Renal pelvis (tissue), 3 donors: ENCODE data around the gene CCNJ. TPM values are rescaled to one million over a fixed set of nuclear protein-coding genes. Genes with fewer than 3 reads are reported as not detected.

Experiments used
- polyA plus RNA-seq, 3 donors: library from polyadenylated mRNA; unstranded; fragments of 120-200 nt; gene quantifications; one replicate each; pipeline ENCODE4 v1.2.1, GENCODE V29; 2013; ENCODE audit not compliant: insufficient read length in 3 of 3

Gene CCNJ
- polyA plus RNA-seq, 3 donors = 14.0 to 18.3 (median 18.2) TPM

Other genes with a start within 250 kb of the CCNJ start
- gene CC2D2B, start 135.6 kb upstream of the CCNJ start, polyA plus RNA-seq = 1 to 10 TPM; 1.6 to 2.7 (median 1.8) TPM
- 10 to 100 TPM; 32.4 to 55.3 (median 50.5) TPM for gene ZNF518A, start 86.7 kb downstream of the CCNJ start, polyA plus RNA-seq
- gene BLNK, start 228.0 kb downstream of the CCNJ start, polyA plus RNA-seq = 10 to 100 TPM; 36.9 to 59.3 (median 47.2) TPM